ENCODE measurements around the gene FAM174C. TPM values are rescaled to one million over a fixed set of nuclear protein-coding genes. Genes with fewer than 3 reads are reported as not detected.

Gene FAM174C
- total RNA-seq, 1 donor from 2014 or later, result 115 TPM

- intact Hi-C loops (cut with micrococcal nuclease), result no loop called here
These were observed 1.1 kb upstream of the FAM174C start for GRCh38 chr19:1274081-1274851.

GRCh38 chr19:1274852-1275259 is 474 bp upstream of the FAM174C start:
- intact Hi-C loops (cut with micrococcal nuclease), result loop anchor here (1.0 to 5.0 kb wide), 3 partner anchors 87 to 132 kb away; partner anchors contain the start of genes DAZAP1 and NDUFS7
- Mint-ChIP-seq H3K27me3 (no peaks in the 10 kb centered on the region), H3K9me3 (no peaks in the 10 kb centered on the region), H3K4me3 (peak overlapping the region; percentile 78), H3K36me3 (ENCODE audit: low read depth) (peaks cover 66% of the 10 kb centered on the region), H3K27ac (peak overlapping the region; percentile 80), H3K4me1 (peaks cover 47% of the 10 kb centered on the region)
- DNase-seq, result no peak

More at GRCh38 chr19:1274081-1274851, 1.1 kb upstream of the FAM174C start:
- H3K27me3 Mint-ChIP-seq, result no peaks in the 10 kb centered on the region
- peak; percentile 66 for DNase-seq
- peaks cover 62% of the 10 kb centered on the region for H3K36me3 Mint-ChIP-seq (ENCODE audit: low read depth)
- H3K27ac Mint-ChIP-seq, result peak overlapping the region; percentile 80
- H3K9me3 Mint-ChIP-seq, result no peaks in the 10 kb centered on the region
- peak overlapping the region; percentile 78 for H3K4me3 Mint-ChIP-seq
- peaks cover 44% of the 10 kb centered on the region for H3K4me1 Mint-ChIP-seq

GRCh38 chr19:1275976-1276627 is 772 bp downstream of the FAM174C start:
- Mint-ChIP-seq H3K9me3 (no peaks in the 10 kb centered on the region), H3K27me3 (no peaks in the 10 kb centered on the region), H3K36me3 (ENCODE audit: low read depth) (peaks cover 61% of the 10 kb centered on the region), H3K4me3 (peak overlapping the region; percentile 84), H3K4me1 (peaks cover 38% of the 10 kb centered on the region), H3K27ac (peak overlapping the region; percentile 92)
- intact Hi-C loops (cut with micrococcal nuclease), result loop anchor here (1.0 to 5.0 kb wide), 3 partner anchors 86 to 131 kb away; partner anchors contain the start of genes DAZAP1 and NDUFS7
- no peak for DNase-seq

- intact Hi-C loops (cut with micrococcal nuclease), result loop anchor here (5.0 kb wide), 2 partner anchors 86 to 131 kb away; partner anchors contain the start of gene DAZAP1
- DNase-seq, result peak; percentile 78
- H3K27me3 Mint-ChIP-seq, result peaks cover under 1% of the 10 kb centered on the region
- H3K36me3 Mint-ChIP-seq (ENCODE audit: low read depth), result peaks cover 56% of the 10 kb centered on the region
- peak overlapping the region; percentile 92 for H3K27ac Mint-ChIP-seq
- no peaks in the 10 kb centered on the region for H3K9me3 Mint-ChIP-seq
- H3K4me1 Mint-ChIP-seq, result peaks cover 33% of the 10 kb centered on the region
- peak overlapping the region; percentile 84 for H3K4me3 Mint-ChIP-seq
These were observed 1.3 kb downstream of the FAM174C start for GRCh38 chr19:1276628-1277022.

- H3K36me3 Mint-ChIP-seq (ENCODE audit: low read depth), result peaks cover 53% of the 10 kb centered on the region
These were observed 1.7 kb downstream of the FAM174C start for GRCh38 chr19:1277061-1277460.

DNA sequence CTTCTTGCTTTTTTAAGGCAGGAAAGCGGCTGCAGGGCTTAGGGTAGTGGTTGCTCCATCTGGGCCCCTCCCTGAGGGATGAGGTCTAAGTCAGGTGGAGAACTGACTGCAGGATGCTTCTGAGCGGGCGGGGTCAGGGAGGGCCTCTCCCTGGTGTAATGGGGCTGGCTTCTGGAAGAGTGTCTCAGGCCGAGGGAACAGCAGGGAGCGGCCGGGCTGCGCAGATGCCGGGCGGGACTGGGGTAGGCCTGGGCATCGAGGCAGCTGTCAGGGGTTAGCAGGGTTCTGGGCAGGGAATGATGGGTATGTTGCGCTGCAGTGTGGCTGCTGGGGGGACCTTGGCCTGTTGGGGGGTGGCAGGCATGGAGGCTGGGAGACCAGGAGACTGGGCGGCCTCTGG is 2.7 kb downstream of the FAM174C start:
- Mint-ChIP-seq H3K9me3 (no peaks in the 10 kb centered on the region), H3K27ac (no peak overlapping the region), H3K4me3 (no peak overlapping the region), H3K4me1 (peaks cover 25% of the 10 kb centered on the region), H3K27me3 (peaks cover 2% of the 10 kb centered on the region), H3K36me3 (ENCODE audit: low read depth) (peaks cover 44% of the 10 kb centered on the region)
- intact Hi-C loops (cut with micrococcal nuclease), result loop anchor here (5.0 kb wide), 2 partner anchors 84 to 129 kb away; partner anchors contain the start of gene DAZAP1
- no peak for DNase-seq

More at GRCh38 chr19:1277061-1277460, 1.7 kb downstream of the FAM174C start:
- Mint-ChIP-seq H3K27me3 (peaks cover 2% of the 10 kb centered on the region), H3K4me3 (peak overlapping the region; percentile 84), H3K27ac (peak overlapping the region; percentile 92), H3K4me1 (peaks cover 32% of the 10 kb centered on the region), H3K9me3 (no peaks in the 10 kb centered on the region)
- no peak for DNase-seq
- intact Hi-C loops (cut with micrococcal nuclease), result loop anchor here (5.0 kb wide), 2 partner anchors 85 to 130 kb away; partner anchors contain the start of gene DAZAP1

- no peak for DNase-seq
- peaks cover 18% of the 10 kb centered on the region for H3K4me1 Mint-ChIP-seq
- H3K36me3 Mint-ChIP-seq (ENCODE audit: low read depth), result peaks cover 36% of the 10 kb centered on the region
- H3K27ac Mint-ChIP-seq, result no peak overlapping the region
- H3K27me3 Mint-ChIP-seq, result peaks cover 4% of the 10 kb centered on the region
- intact Hi-C loops (cut with micrococcal nuclease), result loop anchor here (5.0 kb wide), 2 partner anchors 83 to 128 kb away; partner anchors contain the start of gene DAZAP1
- no peak overlapping the region for H3K4me3 Mint-ChIP-seq
- no peaks in the 10 kb centered on the region for H3K9me3 Mint-ChIP-seq
These were observed 3.7 kb downstream of the FAM174C start for GRCh38 chr19:1278713-1279660.

GRCh38 chr19:1279782-1280341 is 4.5 kb downstream of the FAM174C start:
- intact Hi-C loops (cut with micrococcal nuclease), result loop anchor here (5.0 kb wide), 2 partner anchors 82 to 127 kb away; partner anchors contain the start of gene DAZAP1
- Mint-ChIP-seq H3K4me1 (peaks cover 18% of the 10 kb centered on the region), H3K4me3 (peak overlapping the region; percentile 34), H3K9me3 (no peaks in the 10 kb centered on the region), H3K27ac (peak overlapping the region; percentile 51), H3K36me3 (ENCODE audit: low read depth) (peaks cover 32% of the 10 kb centered on the region), H3K27me3 (peaks cover 12% of the 10 kb centered on the region)
- peak; percentile 95 for DNase-seq

DNA sequence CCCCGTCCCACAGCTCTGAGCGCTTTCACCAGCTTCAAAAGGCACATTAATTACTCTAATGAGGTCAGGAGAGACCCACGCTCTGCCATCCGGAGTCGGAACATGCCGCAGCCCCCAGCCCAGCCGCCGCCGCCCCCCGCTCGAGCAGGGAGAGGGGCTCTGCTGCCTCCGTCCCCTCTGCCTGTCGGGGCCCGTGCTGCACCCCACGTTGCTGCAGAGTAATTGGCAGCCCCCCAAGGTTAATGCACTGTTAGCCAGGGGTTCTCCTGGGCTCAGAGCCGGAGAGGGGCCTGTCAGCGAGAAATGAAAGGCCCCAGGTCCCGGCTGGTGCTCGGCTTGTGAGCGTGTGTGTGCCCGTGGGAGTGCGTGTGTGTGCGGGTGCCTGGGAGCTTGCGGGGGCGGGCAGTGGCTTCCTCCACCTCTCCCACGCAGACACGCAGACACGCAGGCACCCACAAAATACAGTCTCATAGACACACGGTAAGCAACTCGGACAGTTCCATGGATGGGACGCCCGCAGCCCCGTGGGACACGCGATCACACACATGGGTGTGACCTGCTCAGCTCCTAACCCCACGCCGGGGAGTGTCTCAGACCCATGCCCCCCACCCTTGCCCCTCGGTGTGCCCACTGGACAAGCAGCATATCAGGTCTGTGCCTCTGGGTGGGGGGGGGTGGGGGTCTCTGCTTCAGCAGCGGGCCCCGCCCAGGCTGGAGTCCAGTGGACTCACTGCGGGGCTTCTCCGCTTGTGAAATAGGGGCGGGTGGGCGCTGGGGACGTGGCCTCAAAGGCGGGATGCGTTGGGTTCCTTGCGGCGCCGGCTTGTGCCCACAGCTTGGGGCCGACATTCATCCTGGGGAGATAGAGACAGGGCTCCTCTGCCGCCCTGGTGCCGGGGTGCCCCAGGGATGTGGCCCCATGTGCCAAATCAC is 5.6 kb downstream of the FAM174C start:
- no peak overlapping the region for H3K4me3 Mint-ChIP-seq
- intact Hi-C loops (cut with micrococcal nuclease), result no loop called here
- no peak overlapping the region for H3K27ac Mint-ChIP-seq

DNA sequence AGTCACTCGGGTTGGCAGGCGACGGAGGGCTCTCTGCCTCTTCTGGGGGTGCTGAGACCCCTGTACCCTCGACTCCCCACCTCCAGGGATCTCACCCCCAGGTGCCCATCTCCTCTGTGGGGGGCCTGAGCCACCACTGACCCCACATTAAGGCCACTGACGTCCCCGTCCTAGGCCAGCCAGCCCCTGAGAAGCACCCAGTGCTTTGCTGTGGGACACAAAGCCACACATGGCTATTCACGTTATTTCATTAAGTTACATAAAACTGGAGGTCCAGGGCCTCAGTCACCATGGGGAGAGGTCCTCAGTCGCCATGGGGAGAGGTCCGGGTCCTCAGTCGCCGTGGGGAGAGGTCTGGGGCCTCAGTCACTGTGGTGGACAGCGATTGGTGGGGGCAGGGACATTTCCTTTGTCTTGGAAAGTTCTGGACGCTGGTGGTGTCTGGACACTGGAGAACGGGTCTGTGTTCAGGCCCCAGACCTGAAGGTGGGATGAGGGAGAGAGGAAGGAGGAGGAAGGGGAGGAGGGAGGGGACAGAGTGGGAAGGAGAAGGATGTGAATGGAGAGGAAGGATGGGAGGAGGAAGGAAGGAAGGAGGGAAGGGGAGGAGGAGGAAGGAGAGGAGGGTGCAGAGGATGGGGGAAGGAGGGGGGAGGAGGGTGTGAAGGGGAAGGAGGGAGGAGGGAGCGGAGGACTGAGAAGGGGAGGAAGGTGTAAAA is 6.4 kb downstream of the FAM174C start:
- Mint-ChIP-seq H3K27ac (no peak overlapping the region), H3K9me3 (no peaks in the 10 kb centered on the region), H3K27me3 (peaks cover 21% of the 10 kb centered on the region), H3K4me1 (peaks cover 17% of the 10 kb centered on the region), H3K36me3 (ENCODE audit: low read depth) (peaks cover 27% of the 10 kb centered on the region), H3K4me3 (no peak overlapping the region)
- DNase-seq, result no peak
- intact Hi-C loops (cut with micrococcal nuclease), result no loop called here

More for the DNA sequence above, 5.6 kb downstream of the FAM174C start:
- Mint-ChIP-seq H3K4me1 (peaks cover 18% of the 10 kb centered on the region), H3K36me3 (ENCODE audit: low read depth) (peaks cover 30% of the 10 kb centered on the region), H3K27me3 (peaks cover 17% of the 10 kb centered on the region), H3K9me3 (no peaks in the 10 kb centered on the region)
- DNase-seq, result no peak

- no peak for DNase-seq
- peaks cover 21% of the 10 kb centered on the region for H3K27me3 Mint-ChIP-seq
- no peak overlapping the region for H3K27ac Mint-ChIP-seq
- no peaks in the 10 kb centered on the region for H3K9me3 Mint-ChIP-seq
- H3K36me3 Mint-ChIP-seq (ENCODE audit: low read depth), result peaks cover 23% of the 10 kb centered on the region
- peaks cover 13% of the 10 kb centered on the region for H3K4me1 Mint-ChIP-seq
- intact Hi-C loops (cut with micrococcal nuclease), result no loop called here
- no peak overlapping the region for H3K4me3 Mint-ChIP-seq
These were observed 7.4 kb downstream of the FAM174C start for GRCh38 chr19:1282588-1283206.
